Measurements from ENCODE around the gene OR1D5. TPM values are rescaled to one million over a fixed set of nuclear protein-coding genes. Genes with fewer than 3 reads are reported as not detected.
"Not testable (repeated sequence)": the region's sequence is repeated elsewhere in the genome, so short reads cannot be mapped to it uniquely, and the experiment has no call there.

OR1D5 gene
- total RNA-seq, 1 donor = not detected

DNA sequence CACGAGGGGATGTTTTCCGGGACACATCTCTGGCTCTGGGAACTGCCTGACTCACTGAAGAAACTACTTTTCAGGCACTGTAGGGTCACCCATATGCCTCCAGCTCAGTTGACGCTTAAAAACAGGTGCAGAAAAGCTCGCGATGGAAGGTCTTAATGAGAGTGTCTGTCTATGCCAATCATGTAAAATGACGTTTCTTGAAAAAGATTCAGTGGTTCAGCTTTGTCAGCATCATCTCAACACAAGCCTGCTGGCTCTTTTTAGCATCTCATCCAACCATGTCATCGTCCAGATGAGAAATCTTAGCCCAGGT lies 27.5 kb downstream of the OR1D5 start:
- H3K4me3 ChIP-seq (ENCODE audit: low read length) = no peak overlapping the region
- peaks cover 13% of the 10 kb centered on the region for H3K4me1 ChIP-seq (ENCODE audit: insufficient read depth, low read length)
- H3K9me3 ChIP-seq (ENCODE audit: low read depth, low read length) = no peaks in the 10 kb centered on the region
- H3K27me3 ChIP-seq (ENCODE audit: insufficient read depth, low read length) = no peaks in the 10 kb centered on the region

DNA sequence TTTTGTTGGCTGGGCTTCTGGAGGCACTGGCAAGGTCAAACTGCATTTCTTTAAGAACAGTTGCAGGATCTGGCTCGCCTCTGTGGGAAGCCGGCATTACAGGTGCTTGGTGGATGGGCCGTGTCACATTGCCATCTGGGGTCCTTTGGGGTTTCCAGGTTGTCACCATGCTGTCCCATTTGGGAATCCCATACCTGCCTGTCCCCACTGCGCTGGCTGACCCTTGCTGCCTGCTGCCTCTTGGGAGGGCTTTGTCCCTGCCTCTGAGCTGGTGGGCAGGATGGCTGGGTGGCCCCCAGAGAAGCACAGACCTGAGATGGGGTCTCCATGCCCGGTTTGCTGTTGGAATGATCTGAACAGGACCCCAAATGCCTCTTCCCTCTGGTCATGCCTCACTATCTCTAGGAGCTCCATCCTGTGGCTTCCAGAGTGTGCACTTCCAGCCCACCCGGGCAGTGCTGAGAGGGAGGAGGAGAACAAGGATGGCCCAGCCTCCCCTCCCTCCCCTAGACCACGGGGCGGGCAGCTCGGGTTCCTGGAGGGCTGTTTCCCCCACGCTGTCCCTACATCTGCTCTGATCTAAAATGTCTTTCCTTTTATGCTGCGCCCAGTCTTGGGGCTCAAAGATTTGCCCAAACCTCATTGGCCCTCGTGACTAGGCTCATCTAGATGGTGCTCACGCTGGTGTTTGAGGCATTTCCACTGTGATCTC lies 28.0 kb downstream of the OR1D5 start:
- Histone ChIP-seq H3K9me3 (ENCODE audit: low read depth, low read length) (no peaks in the 10 kb centered on the region), H3K4me3 (ENCODE audit: low read length) (no peak overlapping the region), H3K27me3 (ENCODE audit: insufficient read depth, low read length) (no peaks in the 10 kb centered on the region), H3K4me1 (ENCODE audit: insufficient read depth, low read length) (peaks cover 18% of the 10 kb centered on the region)

DNA sequence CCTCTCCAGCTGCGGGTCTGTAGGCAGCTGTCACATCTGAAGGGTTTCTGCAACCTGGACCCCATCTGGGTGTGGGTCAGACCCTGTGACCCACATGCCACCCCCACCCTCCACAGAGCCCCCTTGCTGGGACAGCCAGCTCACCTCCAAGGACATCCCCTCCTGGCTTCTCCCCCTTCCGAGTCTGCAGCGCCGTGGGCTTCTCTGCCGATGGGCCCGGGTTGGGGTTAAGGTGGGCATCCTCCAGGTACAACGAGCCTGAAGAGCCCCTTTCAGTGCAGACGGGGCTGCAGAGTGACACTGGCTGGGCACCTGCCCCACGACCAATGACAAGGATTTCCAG lies 28.9 kb downstream of the OR1D5 start:
- no peaks in the 10 kb centered on the region for H3K27me3 ChIP-seq (ENCODE audit: insufficient read depth, low read length)
- no peaks in the 10 kb centered on the region for H3K9me3 ChIP-seq (ENCODE audit: low read depth, low read length)
- H3K4me3 ChIP-seq (ENCODE audit: low read length) = no peak overlapping the region
- peaks cover 17% of the 10 kb centered on the region for H3K4me1 ChIP-seq (ENCODE audit: insufficient read depth, low read length)

DNA sequence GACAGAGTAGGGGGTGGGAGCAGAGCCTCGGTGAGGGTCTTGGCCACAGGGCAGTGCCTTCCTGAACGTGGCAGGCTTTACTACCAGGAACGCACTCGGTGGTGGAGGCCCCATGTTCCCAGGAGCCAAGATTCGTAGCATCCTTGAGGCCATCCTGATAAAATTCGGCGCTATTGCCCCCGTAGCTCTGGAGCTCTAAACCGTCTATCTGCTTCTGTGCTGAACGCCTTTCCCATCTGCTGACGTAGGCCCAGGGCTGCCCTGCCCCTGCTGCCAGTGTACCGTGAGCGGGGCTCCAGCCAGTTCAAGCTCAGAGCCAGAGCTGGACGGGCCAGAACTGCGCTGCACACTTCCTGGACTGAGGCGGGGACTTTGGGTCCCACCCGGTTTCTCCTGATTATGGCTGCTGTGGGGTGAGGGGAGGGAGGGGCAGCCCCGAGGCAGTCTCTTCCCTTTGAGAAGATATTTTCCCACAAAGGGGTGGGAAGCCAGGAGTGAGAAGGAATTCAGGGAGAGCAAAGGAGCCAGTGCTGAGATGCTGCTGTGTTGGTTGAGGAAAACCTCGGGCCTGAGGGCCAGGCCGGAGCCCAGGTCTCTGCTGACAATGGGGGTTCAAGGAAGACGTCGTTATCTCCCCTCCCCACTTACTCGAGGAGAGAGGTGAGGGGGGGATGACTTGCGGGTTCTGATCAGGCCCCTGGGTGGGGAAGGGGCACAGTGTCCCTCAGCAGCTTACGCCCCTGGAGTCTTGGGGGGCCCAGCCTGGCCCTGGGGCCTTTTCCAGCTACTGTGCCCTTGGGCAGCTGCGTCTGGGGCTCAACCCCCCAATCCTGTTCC lies 29.4 kb downstream of the OR1D5 start:
- Histone ChIP-seq H3K9me3 (ENCODE audit: low read depth, low read length) (no peaks in the 10 kb centered on the region), H3K4me1 (ENCODE audit: insufficient read depth, low read length) (peaks cover 13% of the 10 kb centered on the region), H3K4me3 (ENCODE audit: low read length) (no peak overlapping the region), H3K27me3 (ENCODE audit: insufficient read depth, low read length) (no peaks in the 10 kb centered on the region)

DNA sequence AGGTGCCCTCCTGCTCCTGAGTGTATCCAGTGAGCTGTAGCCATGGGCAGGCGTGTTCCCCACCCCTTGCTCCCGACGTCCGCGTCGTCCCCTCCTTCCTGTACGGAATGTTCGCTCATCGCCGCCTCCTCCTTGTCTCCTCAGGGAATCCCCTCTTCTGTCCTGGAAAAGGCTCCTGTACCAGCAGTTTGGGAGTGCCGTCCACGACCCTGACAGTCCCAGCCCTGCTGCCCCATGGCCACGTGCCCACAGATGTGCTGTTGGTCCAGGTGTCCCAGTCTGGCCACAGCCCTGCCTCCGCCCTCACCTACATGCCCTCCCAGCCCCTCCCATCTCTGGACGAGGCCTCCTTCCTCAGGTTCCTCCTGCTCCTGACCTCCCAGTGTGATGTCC lies 30.2 kb downstream of the OR1D5 start:
- peaks cover 11% of the 10 kb centered on the region for H3K4me1 ChIP-seq (ENCODE audit: insufficient read depth, low read length)
- H3K4me3 ChIP-seq (ENCODE audit: low read length) = no peak overlapping the region
- H3K27me3 ChIP-seq (ENCODE audit: insufficient read depth, low read length) = no peaks in the 10 kb centered on the region
- H3K9me3 ChIP-seq (ENCODE audit: low read depth, low read length) = no peaks in the 10 kb centered on the region

DNA sequence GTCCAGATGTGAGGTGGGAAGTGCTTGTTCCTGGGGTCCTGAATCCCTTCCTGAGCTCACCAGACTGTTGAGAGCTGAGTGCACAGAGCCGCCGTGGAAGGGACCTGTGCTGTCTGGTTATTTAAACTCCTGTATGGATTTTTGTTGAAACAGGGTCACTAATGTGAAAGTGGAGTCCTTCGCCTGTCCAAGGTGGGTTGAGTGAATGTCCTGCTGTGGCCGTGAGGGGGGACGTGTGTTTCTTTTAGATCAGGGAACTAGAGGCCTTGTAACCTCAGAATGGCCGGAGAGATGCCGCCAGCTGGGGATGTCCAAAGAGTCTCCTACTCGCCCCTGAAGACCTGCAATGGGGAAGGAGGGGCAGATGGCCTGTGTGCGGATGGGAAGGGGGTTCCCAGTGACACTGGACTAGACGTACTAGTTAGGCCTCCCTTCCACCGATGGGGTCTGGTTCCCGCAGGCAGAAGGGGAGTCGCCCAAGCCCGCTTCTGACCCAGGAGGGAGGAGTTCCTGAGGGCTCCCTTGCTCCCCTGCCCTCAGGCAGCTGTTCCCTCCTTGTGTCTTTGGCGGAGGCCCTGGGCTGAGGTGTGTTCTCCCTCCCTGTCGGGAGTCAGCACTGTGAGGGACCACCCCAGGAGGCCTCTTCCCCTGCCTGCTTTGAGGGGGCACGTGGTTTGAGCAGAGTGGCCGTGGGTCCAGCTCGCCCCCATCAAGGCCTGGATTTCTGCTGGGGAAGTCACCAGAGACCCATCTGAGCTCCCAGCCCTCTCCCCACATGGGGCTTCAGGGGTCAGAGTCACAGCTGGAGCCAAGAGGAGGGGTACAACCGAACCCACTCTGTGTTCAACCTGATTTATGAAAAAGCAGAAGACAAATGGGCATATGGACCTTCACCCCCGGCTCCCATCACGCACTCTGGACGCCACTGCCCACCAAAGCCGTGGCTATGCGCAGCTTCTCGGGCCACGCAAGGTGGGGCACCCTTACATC lies 30.9 kb downstream of the OR1D5 start:
- Histone ChIP-seq H3K4me1 (ENCODE audit: insufficient read depth, low read length) (peaks cover 11% of the 10 kb centered on the region), H3K4me3 (ENCODE audit: low read length) (no peak overlapping the region), H3K9me3 (ENCODE audit: low read depth, low read length) (no peaks in the 10 kb centered on the region), H3K27me3 (ENCODE audit: insufficient read depth, low read length) (no peaks in the 10 kb centered on the region)

DNA sequence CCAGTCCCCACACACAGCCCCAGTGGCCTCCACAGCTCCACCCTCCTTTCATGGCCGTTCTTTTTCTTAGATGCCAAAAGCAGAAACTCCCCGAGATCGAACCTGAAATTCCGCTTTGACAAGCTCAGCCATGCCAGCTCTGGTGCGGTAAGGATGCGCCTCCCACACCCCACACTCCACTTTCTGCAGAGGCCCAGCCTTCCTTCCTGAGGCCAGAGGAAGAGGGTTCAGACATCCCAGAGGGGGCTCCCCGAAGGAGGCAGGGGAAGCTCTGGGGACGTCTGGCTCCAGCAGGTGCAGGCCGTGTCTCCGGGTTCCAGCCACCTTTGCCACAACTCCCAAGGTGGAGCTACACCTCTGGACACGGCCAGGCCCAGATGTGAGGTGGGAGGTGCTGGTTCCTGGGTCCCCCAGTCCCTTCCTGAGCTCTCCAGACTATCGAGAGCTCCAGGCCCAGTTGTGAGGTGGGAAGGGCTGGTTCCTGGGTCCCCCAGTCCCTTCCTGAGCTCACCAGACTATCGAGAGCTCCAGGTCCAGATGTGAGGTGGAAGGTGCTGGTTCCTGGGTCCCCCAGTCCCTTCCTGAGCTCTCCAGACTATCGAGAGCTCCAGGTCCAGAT lies 32.4 kb downstream of the OR1D5 start:
- H3K27me3 ChIP-seq (ENCODE audit: insufficient read depth, low read length); H3K4me3 ChIP-seq (ENCODE audit: low read length); H3K9me3 ChIP-seq (ENCODE audit: low read depth, low read length): not testable (repeated sequence)
- H3K4me1 ChIP-seq (ENCODE audit: insufficient read depth, low read length) = peaks cover 11% of the 10 kb centered on the region

DNA sequence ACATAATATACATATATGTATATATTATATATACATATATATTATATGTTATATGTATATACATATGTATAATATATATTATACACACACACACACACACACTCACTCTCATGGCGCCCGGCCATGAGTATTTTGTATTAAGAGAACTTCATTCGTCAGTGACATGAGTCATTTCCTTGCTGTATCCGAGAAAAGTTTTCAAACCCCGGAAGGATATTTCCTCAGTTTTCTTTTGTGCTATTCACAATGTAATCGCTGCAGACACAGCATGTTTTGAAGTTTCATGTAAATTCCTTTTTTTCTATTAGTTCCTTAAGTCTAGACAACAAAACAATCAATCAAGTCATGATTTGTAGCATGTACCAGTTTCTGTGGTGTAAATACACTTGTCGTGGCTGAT lies 33.3 kb downstream of the OR1D5 start:
- no peak overlapping the region for H3K4me3 ChIP-seq (ENCODE audit: low read length)
- no peaks in the 10 kb centered on the region for H3K9me3 ChIP-seq (ENCODE audit: low read depth, low read length)
- peaks cover 11% of the 10 kb centered on the region for H3K4me1 ChIP-seq (ENCODE audit: insufficient read depth, low read length)
- no peaks in the 10 kb centered on the region for H3K27me3 ChIP-seq (ENCODE audit: insufficient read depth, low read length)

DNA sequence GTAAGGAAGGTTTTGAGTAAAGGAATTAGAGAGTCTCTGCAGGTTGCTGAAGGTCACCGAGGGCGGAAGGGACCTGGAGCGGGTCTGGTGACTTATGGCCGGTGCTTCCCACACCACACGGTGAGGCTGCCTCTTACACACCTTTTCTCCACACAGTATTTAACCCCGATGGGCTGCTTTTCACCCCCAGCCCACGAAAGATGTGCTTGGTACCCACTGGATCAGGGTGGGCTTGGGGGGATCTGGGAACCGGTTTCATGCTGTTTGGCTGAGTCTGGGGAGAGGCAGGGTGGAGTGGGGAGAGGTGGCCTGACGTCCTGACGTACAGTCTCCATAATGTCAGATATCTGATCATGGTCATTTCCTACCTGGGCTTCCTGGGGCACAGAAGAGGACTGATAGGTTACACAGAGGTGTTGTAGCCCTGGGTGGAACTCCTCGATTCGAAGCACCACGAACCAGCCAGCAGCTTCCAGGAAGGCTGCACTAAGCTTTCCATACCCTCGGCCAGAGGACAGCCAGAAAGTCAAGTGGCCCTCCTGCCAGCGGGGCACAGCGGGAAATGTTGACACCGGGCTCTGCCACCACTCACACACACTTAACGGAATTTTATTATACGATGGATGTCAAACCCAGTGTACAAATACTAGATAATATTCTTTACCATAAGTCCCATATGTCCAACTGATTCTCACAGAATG lies 34.0 kb downstream of the OR1D5 start:
- H3K27me3 ChIP-seq (ENCODE audit: insufficient read depth, low read length) = no peaks in the 10 kb centered on the region
- no peaks in the 10 kb centered on the region for H3K9me3 ChIP-seq (ENCODE audit: low read depth, low read length)
- no peak overlapping the region for H3K4me3 ChIP-seq (ENCODE audit: low read length)
- H3K4me1 ChIP-seq (ENCODE audit: insufficient read depth, low read length) = peaks cover 11% of the 10 kb centered on the region

DNA sequence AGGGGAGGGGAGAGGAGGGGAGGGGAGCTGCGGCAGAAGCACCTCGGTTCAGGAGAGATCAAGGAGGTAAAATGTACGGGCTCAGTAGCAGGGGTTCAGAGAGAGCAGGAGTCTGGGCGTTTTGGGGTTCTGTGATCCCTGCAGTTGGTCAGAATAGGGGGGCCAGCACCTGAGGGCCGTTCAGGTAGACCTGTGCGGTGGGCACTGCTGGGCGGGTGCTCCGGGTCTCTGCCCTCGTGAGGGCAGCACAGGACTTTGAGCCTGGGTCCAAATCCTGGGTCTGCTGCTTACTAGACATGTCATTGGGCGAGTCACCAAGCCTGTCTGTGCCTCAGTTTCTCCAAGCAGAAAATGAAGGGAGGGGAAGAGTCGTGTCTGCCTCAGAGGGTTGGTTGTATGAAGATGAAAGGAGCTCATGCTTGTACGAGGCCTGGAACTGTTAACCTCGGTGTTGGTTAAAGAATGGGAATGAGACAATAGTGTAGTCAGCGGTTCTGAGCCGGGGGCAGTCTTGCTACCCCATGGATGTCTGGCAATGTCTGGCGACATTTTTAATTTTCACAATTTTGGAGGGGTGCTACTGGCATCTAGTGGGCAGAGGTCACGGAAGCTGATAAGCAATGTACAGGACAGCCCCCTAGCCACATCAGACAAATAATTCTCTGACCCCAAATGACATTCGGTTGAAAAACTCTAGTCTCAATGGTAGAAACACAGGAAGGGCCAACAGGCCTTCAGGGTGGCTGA lies 35.4 kb downstream of the OR1D5 start:
- no peak overlapping the region for H3K4me3 ChIP-seq (ENCODE audit: low read length)
- peaks cover 3% of the 10 kb centered on the region for H3K9me3 ChIP-seq (ENCODE audit: low read depth, low read length)
- no peaks in the 10 kb centered on the region for H3K27me3 ChIP-seq (ENCODE audit: insufficient read depth, low read length)
- peaks cover 11% of the 10 kb centered on the region for H3K4me1 ChIP-seq (ENCODE audit: insufficient read depth, low read length)

DNA sequence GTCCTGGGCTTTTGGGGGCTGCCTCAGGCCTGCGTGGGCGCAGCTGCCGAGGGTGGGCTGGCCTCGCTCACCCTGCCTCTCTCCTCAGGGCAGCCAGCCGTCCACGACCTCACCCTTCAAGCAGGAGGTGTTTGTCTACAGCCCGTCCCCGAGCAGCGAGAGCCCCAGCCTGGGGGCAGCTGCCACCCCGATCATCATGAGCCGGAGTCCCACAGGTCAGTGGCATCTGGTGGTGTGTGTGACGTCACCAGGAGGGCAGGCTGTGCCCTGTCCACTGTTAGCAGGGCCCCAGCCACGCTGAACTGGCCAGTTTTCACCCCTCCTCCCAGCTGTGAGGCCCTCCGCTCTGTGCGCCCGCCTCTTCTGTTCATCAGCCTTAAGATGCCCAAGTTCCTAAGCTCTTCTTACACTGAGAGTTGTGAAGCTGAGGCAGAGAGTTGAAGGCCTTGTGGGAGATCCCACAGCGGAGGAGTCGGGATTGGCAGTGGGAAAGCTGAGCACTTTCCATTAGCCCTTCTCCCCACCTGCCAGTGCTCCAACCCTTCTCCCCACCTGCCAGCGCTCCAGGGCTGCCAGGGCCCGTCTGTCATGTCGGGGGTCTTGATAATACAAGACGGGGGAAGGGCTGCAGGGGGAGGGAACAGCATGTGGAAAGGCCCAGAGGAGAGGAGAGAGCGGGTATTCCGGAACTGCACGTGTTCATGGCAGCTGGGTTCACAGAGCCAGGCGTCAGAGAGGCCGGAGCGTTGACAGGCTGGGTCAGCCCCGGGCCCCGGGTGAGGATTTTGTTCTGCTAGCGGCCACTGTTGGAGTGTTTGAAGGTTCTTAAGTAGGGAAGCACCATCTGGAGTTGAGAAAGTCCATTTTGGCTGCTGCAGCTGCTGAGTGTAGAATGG lies 36.3 kb downstream of the OR1D5 start:
- Histone ChIP-seq H3K4me3 (ENCODE audit: low read length) (no peak overlapping the region), H3K9me3 (ENCODE audit: low read depth, low read length) (peaks cover 9% of the 10 kb centered on the region), H3K4me1 (ENCODE audit: insufficient read depth, low read length) (peaks cover 11% of the 10 kb centered on the region), H3K27me3 (ENCODE audit: insufficient read depth, low read length) (no peaks in the 10 kb centered on the region)

DNA sequence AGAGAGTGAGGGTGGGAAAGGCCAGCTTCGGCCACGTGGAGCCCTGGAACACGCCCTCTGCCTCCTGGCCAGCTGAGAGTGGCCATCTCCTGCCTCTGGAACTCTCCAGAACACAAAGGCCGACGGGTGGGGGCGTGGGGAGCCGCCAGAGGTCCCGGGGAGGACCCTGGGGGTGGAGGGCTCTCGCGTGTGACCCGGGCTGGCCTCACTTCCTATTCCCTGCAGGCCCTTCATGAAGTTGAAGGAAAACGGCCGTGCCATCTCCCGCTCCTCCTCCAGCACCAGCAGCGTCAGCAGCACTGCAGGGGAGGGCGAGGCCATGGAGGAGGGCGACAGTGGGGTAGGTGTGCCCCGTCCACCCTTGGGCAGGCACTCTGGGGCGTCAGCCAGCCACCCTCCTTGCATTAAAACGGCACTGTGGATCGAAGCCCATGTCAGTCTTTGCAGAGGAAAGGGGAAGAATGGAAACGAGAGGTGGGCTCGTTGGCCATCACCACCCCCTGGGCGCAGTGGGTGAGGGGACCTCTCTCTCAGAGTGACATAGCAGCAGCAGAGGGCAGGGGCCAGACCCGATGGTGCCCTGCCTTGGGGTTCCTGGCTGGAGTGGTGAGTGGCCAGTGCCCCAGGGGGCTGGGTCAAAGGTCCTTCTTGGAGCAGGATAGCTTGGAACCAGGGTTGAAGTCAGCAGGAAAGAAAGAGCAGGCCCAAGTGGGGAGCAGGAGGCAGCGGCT lies 37.1 kb downstream of the OR1D5 start:
- Histone ChIP-seq H3K4me3 (ENCODE audit: low read length) (no peak overlapping the region), H3K4me1 (ENCODE audit: insufficient read depth, low read length) (peaks cover 11% of the 10 kb centered on the region), H3K27me3 (ENCODE audit: insufficient read depth, low read length) (no peaks in the 10 kb centered on the region), H3K9me3 (ENCODE audit: low read depth, low read length) (peaks cover 13% of the 10 kb centered on the region)
